Activated CD4-positive, alpha-beta T cell treated with anti-CD3 and anti-CD28 coated beads for 24 hours (primary cell): Measurements from ENCODE around the gene PIERCE2.
"Not testable (repeated sequence)": the region's sequence is repeated elsewhere in the genome, so short reads cannot be mapped to it uniquely, and the experiment has no call there.

Experiments used
- DNase-seq, 2 donors: peaks; one replicate each; pipeline ENCODE4 v3.0.0-alpha.2; 2020; ENCODE audit warnings: low read depth in 2 of 2

PIERCE2 gene

DNA sequence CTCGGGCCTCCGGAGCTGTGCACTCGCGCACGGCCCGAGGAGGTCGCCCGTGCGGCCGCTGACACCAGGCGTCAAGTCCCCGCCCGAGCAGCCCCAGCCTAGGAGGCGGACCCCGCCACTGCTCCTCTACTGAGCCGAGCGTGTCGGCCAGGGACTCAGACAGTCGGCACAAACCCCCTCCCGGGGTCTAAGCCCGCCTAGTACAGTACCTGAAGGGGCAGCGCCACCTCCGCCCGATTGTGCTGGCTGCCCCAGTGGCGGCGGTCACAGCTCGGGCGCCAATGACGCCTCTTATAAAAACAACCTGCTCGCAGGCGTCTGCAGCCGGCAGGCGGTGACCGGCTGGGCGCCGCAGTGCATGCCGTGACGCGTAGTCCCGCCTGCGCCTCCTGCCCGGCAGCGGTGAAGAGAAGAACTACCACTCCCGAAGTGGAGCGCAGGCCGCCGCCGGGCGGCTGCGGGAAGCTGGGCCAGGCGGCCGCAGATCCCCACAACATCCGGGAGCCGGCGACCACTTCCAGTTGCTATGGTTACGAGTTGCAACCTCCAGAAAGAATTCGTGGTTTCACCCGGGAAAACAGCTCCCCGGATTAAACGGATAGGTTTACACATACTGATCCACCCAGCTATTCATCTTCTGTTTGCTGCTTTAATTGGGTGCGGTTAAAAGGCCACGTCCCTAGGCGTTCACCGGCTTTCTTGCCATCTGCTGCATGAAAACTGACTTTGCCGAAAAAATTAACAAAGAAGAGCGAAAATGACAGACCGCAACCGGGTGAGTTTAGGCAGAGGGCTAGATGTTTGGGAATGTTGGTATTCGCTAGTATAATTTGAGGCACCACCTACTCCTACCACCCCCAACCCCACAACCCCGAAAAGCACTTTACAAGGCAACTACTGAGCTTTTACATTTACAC lies at the start of gene PIERCE2, which contains the start of gene CCPG1:
Gene PIERCE2 (plus strand): TSS at position 484 of the 917 bp plus-strand sequence. CDS start 274 bp downstream, at position 758.
Gene CCPG1 (minus strand): TSS at position 348 of the 917 bp plus-strand sequence. CDS start 18,935 bp downstream, outside the sequence.
- peak; percentile 74 to 76 for DNase-seq

DNA sequence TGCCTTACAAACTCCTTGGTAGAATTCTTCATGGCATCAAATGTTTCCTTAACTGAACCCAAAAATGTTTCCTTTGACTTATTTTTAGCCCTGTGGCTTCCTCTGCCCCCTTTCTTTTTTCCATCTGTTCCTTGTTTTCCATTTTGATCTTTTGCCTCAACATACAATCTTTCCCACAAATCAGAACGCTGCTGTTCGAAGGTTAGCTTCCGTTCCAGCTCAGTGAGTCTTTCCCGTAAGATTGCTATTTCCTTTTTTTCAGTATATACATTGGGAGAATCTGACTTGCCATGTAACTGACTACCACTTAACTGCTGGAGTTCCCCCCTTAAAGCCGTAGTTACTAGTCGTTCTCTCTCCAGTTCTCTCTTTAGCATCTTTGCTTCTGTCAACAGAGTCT lies 48.0 kb upstream of the PIERCE2 start:
- DNase-seq, result no peak

- DNase-seq, result no peak
These were observed 47.2 kb upstream of the PIERCE2 start for GRCh38 chr15:55361048-55361447.

DNA sequence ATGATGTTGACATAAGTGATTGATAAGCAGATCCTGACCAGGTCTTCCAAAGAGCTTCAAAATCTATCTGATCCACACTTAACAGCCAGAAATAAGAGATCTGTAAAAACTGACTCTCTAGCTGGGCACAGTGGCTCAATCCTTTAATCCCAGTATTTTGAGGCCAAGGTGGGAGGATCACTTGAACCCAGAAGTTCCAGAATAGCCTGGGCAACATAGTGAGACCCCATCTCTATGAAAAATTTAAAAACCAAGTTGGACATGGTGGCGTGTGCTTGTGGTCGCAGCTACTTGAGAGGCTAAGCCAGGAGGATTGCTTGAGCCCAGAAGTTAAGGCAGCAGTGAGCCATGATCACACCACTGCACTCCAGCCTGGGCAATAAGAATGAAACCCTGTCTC lies 45.7 kb upstream of the PIERCE2 start:
- no peak for DNase-seq

DNA sequence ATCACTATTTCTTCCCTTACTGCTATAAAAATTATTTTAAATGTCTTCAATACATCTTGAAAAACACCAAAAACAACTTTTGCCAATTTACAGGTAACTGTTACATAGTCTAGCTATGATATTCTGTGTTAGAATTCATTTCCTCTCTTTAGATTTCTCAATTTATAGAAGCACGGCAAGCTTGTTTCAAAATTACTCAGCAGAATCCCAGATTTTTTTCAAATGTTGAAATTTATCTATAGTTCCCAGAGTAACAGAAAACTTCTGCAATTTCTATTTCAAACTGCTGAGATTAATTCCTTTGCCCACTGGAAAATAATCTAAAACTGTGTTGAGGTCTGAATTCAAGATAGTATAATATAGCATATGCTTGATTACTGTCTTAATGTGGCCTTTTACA lies 41.3 kb upstream of the PIERCE2 start:
- DNase-seq, result no peak

- no peak for DNase-seq
These were observed 35.4 kb upstream of the PIERCE2 start for GRCh38 chr15:55372701-55373440.

DNA sequence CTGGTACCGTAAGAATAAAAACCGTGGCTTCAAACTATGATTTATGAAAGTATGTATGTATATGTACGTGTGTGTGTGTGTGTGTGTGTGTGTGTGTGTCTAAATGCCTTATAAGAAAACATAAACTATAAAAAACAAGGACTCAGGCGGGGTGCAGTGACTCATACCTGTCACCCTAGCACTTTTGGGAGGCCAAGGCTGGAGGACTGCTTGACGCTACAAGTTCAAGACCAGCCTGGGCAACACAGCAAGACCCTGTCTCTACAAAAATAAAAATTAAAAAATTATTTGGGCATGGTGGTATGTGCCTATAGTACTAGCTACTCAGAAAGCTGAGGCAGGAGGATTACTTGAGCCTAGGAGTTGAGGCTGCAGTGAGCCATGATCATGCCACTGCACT lies 29.2 kb upstream of the PIERCE2 start:
- no peak for DNase-seq

GRCh38 chr15:55381595-55381994 lies 26.7 kb upstream of the PIERCE2 start:
- no peak for DNase-seq

DNA sequence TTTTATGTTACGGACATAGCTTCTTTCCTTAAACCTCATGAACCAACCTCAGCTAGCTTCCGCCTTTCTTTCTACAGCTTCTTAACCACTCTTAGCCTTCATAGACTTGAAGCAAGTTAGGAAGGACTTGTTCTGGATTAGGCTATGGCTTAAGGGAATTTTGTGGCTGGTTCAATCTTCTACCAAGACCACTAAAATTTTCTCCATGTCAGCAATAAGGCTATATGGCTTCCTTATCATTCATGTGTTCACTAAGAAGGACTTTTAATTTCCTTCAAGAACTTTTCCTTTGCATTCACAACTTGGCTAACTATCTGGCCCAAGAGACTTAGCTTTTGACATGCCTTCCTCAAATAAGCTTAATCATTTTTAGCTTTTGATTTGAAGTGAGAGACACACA lies 24.6 kb upstream of the PIERCE2 start:
- no peak for DNase-seq

DNA sequence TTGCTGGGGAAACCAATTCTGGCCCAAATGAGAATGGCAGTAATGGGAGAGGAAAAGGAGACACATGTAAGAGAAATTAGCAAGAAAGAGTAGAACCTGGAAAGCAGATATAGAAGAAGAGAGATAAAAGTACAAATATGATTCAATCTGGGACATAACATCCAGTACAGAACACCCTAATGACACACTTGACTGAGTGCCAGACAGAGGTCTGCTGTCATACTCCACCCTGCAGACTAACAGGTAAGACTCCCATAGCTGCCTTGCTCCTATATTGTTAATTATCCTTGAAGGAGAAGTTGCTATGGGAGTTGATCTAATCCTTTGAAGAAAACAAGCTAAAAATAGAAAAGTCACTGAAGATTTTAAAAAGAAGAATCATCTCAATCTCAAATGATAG lies 21.3 kb upstream of the PIERCE2 start:
- no peak for DNase-seq

- DNase-seq, result no peak
These were observed 19.1 kb upstream of the PIERCE2 start for GRCh38 chr15:55389264-55389607.

- DNase-seq, result no peak
These were observed 13.6 kb upstream of the PIERCE2 start for GRCh38 chr15:55394694-55395093.

DNA sequence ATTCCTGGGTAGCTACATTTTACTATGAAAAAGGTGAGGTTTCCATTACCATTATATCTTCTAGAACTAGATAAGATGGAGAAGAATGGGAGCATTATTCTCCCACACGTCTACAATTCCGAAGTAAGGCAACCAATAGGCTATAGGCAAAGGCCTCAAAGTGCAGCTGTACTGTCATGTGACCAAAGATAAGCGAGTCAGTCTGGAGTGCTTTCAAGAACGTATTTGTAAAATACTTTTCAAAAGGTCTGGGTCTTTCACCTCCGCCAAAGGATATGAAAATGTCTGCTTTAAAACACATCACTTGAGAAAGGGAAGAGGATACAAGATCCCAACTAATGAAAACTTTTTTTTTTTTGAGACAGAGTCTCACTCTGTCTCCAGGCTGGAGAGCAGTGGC lies 10.1 kb upstream of the PIERCE2 start:
- DNase-seq, result no peak

DNA sequence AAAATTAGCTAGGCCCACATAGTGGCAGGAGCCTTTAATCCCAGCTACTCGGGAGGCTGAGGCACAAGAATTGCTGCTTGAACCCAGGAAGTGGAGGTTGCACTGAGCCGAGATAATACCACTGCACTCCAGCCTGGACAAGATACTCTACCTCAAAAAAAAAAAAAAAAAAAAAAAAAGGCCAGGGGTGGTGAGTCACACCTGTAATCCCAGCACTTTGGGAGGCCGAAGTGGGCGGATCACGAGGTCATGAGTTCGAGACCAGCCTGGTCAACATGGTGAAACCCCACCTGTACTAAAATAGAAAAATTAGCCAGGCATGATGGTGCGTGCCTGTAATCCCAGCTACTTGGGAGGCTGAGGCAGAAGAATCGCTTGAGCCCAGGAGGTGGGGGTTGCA lies 8.2 kb upstream of the PIERCE2 start:
- not testable (repeated sequence) for DNase-seq

GRCh38 chr15:55401786-55402246 lies 6.5 kb upstream of the PIERCE2 start:
- no peak for DNase-seq

GRCh38 chr15:55402707-55403106 lies 5.6 kb upstream of the PIERCE2 start:
- no peak for DNase-seq

DNA sequence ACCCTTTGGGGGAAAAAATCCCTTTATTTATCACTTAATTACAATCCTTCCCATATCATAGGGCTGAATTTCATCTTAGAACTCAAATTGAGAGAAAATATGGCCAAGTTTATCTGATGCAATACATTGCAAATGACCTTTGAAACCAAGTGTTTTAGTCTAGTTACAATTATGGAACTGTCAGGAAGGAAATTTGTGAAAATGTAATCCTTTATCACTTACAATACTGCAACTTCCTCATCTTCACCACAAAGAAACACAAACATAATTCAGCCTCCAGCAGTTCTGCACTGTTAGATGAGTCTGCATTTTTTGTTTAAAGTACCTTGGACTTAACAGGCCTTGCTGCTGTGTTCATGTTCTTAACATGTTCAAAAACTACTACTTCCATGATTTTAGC lies 4.8 kb upstream of the PIERCE2 start:
- no peak for DNase-seq

DNA sequence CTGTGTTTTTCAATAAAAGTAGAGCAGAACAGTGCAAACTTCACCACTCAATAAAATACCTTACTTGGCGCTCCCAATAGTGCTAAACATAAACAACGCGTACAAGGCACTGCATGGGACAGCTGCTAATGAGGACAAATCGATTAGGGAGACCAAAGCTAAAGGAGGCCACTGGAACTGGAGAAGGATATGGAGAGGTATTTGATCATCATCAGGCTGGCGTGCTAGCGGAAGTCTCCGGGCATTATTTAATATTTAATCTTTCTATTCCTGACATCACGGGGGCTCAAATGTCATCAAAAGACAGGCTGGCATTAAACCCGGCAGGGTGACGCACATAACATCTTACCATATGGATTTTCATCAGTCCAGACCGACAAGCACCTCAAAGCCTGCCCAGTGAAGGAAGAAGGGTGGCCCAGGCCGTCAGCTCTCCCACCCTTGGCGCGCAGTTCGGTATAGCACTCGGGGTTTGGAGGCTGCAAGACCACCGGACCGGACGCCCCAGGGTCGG lies 740 bp upstream of the PIERCE2 start:
- no peak for DNase-seq

GRCh38 chr15:55408976-55409375 lies 681 bp downstream of the PIERCE2 start:
- not testable (repeated sequence) for DNase-seq

DNA sequence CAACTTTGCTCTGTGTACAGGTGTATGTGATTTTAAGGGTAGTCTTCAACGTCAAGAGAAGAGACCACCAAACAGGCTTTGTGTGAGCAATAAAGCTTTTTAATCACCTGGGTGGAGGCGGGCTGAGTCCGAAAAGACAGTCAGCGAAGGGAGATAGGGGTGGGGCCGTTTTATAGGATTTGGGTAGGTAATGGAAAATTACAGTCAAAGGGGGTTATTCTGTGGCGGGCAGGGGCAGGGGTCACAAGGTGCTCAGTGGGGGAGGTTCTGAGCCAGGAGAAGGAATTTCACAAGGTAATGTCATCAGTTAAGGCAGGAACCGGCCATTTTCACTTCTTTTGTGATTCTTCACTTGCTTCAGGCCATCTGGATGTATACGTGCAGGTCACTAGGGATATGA lies 9.4 kb downstream of the PIERCE2 start:
- not testable (repeated sequence) for DNase-seq

GRCh38 chr15:55420171-55420866 lies 12.0 kb downstream of the PIERCE2 start:
- no peak for DNase-seq

- DNase-seq, result no peak
These were observed 13.8 kb downstream of the PIERCE2 start for GRCh38 chr15:55422089-55422488.
